ENCODE results near the gene RBFA. TPM values are rescaled to one million over a fixed set of nuclear protein-coding genes. Genes with fewer than 3 reads are reported as not detected.

The RBFA gene
- total and polyA plus RNA-seq, 2 of the 13 experiments (the other 11 are each of a cell fraction or from before 2014, with no cell fraction given) = 29.7 to 42.4 TPM

Other genes starting within 250 kb of the RBFA start
- gene KCNG2, start 236.5 kb upstream of the RBFA start, total RNA-seq (2016; rRNA removed; fragmentation: Illumina TruSeq; extraction: Trizol) = not detected in 2 replicates
- not detected in 2 replicates for gene KCNG2, start 236.5 kb upstream of the RBFA start, polyA plus RNA-seq (2011; rRNA removed)
- gene SLC66A2, start 82.8 kb upstream of the RBFA start, total RNA-seq (2016; rRNA removed; fragmentation: Illumina TruSeq; extraction: Trizol) = 30.3 and 41.9 TPM in 2 replicates
- 33.5 and 62.5 TPM in 2 replicates for gene SLC66A2, start 82.8 kb upstream of the RBFA start, polyA plus RNA-seq (2011; rRNA removed)
- 15.3 and 22.6 TPM in 2 replicates for gene HSBP1L1, start 69.8 kb upstream of the RBFA start, total RNA-seq (2016; rRNA removed; fragmentation: Illumina TruSeq; extraction: Trizol)
- 41.2 and 45.1 TPM in 2 replicates for gene HSBP1L1, start 69.8 kb upstream of the RBFA start, polyA plus RNA-seq (2011; rRNA removed)
- gene TXNL4A, start 45.9 kb upstream of the RBFA start, total RNA-seq (2016; rRNA removed; fragmentation: Illumina TruSeq; extraction: Trizol) = 192 and 202 TPM in 2 replicates
- gene TXNL4A, start 45.9 kb upstream of the RBFA start, polyA plus RNA-seq (2011; rRNA removed) = 135 and 172 TPM in 2 replicates
- gene ADNP2, start 74.8 kb downstream of the RBFA start, total RNA-seq (2016; rRNA removed; fragmentation: Illumina TruSeq; extraction: Trizol) = 25.5 and 28.6 TPM in 2 replicates
- 9.9 and 10.8 TPM in 2 replicates for gene ADNP2, start 74.8 kb downstream of the RBFA start, polyA plus RNA-seq (2011; rRNA removed)
- gene PARD6G, start 213.1 kb downstream of the RBFA start, total RNA-seq (2016; rRNA removed; fragmentation: Illumina TruSeq; extraction: Trizol) = 7.2 and 7.4 TPM in 2 replicates
- 3.6 and 3.9 TPM in 2 replicates for gene PARD6G, start 213.1 kb downstream of the RBFA start, polyA plus RNA-seq (2011; rRNA removed)

Data from HepG2 (cell line).